ENCODE measurements around the gene CLEC2L. TPM values are rescaled to one million over a fixed set of nuclear protein-coding genes. Genes with fewer than 3 reads are reported as not detected.

The CLEC2L gene
- total RNA-seq, 1 donor from 2014 or later = not detected

DNA sequence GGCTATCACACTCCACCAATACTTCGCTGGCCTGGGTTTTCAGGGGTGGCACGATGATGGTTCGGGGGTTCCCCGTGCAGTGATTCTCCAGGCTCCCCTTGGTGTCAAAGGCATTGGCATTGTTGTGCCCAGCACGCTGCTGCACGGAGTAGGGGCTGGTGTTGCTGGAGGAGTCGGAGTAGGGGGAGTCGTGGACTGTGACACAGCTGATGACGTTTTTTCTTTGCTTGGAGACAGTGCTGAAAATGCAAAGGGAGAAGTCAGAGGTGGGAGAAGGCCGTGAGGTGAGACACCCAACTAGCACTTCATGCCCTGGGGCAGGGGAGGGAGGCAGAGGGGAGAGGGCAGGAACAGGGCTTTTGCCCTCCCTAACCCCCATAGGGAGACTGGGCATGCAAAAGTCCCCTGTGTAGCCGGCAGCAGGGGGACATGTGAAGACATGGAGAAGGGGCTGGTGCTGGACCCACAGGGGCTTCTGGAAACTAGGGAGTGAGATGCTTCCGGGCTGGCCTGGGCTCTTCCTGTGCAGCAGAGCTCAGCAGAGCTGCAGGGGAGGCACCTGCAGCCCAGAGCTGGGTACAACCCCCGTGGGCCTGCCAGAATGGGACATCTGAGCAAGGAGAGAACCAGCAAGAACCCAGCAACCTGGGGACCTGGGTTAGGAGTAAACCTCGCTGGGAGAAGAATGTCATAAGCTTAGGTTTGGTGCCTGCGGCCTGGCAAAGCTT lies 60.5 kb downstream of the CLEC2L start:
- Mint-ChIP-seq H3K27ac (no peak overlapping the region), H3K4me3 (no peak overlapping the region), H3K4me1 (no peaks in the 10 kb centered on the region), H3K36me3 (ENCODE audit: low read depth) (peaks cover 48% of the 10 kb centered on the region), H3K27me3 (no peaks in the 10 kb centered on the region), H3K9me3 (no peaks in the 10 kb centered on the region)
- ChIA-PET POLR2A (no interaction called here), CTCF (interaction anchor here (0.6 to 1.3 kb wide), 2 partner anchors 18 to 788 kb away, joined by 3 read pairs; no protein-coding TSS in a partner anchor)
- DNase-seq (no peak), ATAC-seq (ENCODE audit: low read depth) (no peak)
- TF ChIP-seq, protein P1, sequence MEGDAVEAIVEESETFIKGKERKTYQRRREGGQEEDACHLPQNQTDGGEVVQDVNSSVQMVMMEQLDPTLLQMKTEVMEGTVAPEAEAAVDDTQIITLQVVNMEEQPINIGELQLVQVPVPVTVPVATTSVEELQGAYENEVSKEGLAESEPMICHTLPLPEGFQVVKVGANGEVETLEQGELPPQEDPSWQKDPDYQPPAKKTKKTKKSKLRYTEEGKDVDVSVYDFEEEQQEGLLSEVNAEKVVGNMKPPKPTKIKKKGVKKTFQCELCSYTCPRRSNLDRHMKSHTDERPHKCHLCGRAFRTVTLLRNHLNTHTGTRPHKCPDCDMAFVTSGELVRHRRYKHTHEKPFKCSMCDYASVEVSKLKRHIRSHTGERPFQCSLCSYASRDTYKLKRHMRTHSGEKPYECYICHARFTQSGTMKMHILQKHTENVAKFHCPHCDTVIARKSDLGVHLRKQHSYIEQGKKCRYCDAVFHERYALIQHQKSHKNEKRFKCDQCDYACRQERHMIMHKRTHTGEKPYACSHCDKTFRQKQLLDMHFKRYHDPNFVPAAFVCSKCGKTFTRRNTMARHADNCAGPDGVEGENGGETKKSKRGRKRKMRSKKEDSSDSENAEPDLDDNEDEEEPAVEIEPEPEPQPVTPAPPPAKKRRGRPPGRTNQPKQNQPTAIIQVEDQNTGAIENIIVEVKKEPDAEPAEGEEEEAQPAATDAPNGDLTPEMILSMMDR (IDR thresholded peaks at IDR 0.05) = no peak
- intact Hi-C loops (cut with micrococcal nuclease) = no loop called here

DNA sequence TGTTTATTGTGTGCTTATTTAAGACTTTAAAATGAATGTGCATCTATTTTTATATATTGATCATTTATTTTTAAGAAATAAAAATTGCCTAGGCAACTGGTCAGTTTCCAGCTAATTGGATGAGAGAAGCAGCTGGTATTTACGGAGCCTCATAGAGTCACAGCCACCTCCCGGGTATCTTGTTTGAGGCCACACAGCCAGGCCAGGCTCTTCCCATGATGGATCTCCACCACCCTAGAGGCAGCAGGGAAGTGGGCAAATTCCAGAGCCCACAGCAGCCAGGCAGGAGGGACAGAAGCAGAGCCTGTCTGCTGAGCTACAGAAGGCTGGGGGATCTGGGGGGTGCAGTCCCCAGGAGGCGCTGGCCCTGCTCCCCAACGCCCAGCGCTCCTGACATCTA lies 61.6 kb downstream of the CLEC2L start:
- POLR2A ChIA-PET = no interaction called here
- TF ChIP-seq, protein P1 (IDR thresholded peaks at IDR 0.05) = no peak
- no peaks in the 10 kb centered on the region for H3K27me3 Mint-ChIP-seq

DNA sequence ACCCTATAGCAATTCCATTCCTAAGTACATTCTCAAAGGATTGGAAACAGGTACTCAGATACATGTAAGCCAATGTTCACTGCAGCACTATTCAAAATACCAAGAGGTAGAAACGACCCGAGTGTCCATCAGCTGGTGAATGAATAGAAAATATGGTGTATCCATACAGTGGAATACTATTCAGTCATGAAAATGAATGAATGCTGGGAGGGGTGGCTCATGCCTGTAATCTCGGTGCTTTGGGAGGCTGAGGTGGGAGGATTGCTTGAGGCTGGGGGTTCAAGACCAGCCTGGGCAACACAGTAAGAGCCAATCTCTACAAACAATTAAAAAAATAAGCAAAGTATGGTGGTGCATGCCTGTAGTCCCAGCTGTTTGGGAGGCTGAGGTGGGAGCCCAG lies 62.8 kb downstream of the CLEC2L start:
- peaks cover 41% of the 10 kb centered on the region for H3K36me3 Mint-ChIP-seq (ENCODE audit: low read depth)
- TF ChIP-seq, protein P1 (IDR thresholded peaks at IDR 0.05) = no peak
- DNase-seq (no peak), ATAC-seq (ENCODE audit: low read depth) (no peak)
- no peaks in the 10 kb centered on the region for H3K9me3 Mint-ChIP-seq
- CTCF ChIA-PET = no interaction called here
- POLR2A ChIA-PET = no interaction called here
- no peak overlapping the region for H3K27ac Mint-ChIP-seq
- no peaks in the 10 kb centered on the region for H3K4me1 Mint-ChIP-seq
- H3K4me3 Mint-ChIP-seq = no peak overlapping the region
- intact Hi-C loops (cut with micrococcal nuclease) = no loop called here
- no peaks in the 10 kb centered on the region for H3K27me3 Mint-ChIP-seq

More for the DNA sequence above, 61.6 kb downstream of the CLEC2L start:
- Mint-ChIP-seq H3K27ac (no peak overlapping the region), H3K9me3 (no peaks in the 10 kb centered on the region), H3K36me3 (ENCODE audit: low read depth) (peaks cover 45% of the 10 kb centered on the region), H3K4me3 (no peak overlapping the region), H3K4me1 (no peaks in the 10 kb centered on the region)
- intact Hi-C loops (cut with micrococcal nuclease) = no loop called here
- CTCF ChIA-PET = no interaction called here
- ATAC-seq (ENCODE audit: low read depth) (no peak), DNase-seq (no peak)

DNA sequence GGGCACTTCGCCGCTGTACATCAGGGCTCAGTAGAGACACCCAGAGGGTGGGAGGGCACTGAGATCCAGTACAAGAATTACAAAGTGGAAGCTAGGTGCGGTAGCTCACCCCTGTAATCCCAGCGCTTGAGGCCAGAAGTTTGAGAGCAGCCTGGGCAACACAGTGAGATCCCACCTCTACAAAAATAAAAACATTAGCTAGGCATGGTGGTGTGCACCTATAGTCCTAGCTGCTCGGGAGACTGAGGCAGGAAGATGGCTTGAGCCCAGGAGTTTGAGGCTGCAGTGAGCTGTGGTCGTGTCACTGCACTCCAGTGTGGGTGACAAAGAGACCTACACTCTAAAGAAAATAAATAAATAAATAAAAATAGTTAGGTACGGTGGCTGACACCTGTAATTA lies 64.0 kb downstream of the CLEC2L start:
- ATAC-seq (ENCODE audit: low read depth) (no peak), DNase-seq (no peak)
- H3K36me3 Mint-ChIP-seq (ENCODE audit: low read depth) = peaks cover 46% of the 10 kb centered on the region
- H3K4me1 Mint-ChIP-seq = no peaks in the 10 kb centered on the region
- TF ChIP-seq, protein P1 (IDR thresholded peaks at IDR 0.05) = no peak
- H3K4me3 Mint-ChIP-seq = no peak overlapping the region
- ChIA-PET POLR2A (no interaction called here), CTCF (no interaction called here)
- no peaks in the 10 kb centered on the region for H3K9me3 Mint-ChIP-seq
- intact Hi-C loops (cut with micrococcal nuclease) = no loop called here
- no peak overlapping the region for H3K27ac Mint-ChIP-seq
- H3K27me3 Mint-ChIP-seq = no peaks in the 10 kb centered on the region

DNA sequence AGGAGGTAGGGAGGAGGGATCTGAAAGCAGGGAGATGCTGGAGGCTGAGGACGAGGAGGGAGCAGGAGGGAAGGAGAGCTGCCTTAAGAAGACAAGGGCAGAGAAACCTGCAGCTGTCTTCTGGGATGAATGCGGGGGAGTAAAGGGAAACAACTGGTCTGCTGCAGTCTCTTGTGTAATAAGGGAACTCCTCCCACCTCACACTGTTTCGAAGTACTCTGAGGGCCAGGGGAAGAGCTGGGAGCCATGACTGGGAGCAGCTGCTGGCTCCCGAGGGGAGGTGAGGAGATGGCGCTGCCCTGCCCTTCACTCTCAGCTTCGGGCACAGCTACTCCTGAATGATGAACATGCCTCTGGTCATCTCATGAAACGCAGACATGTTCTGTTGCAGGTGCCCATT lies 65.1 kb downstream of the CLEC2L start:
- no peaks in the 10 kb centered on the region for H3K9me3 Mint-ChIP-seq
- TF ChIP-seq, protein P1 (IDR thresholded peaks at IDR 0.05) = no peak
- H3K4me3 Mint-ChIP-seq = no peak overlapping the region
- H3K4me1 Mint-ChIP-seq = no peaks in the 10 kb centered on the region
- DNase-seq (no peak), ATAC-seq (ENCODE audit: low read depth) (no peak)
- POLR2A ChIA-PET = interaction anchor here (0.7 kb wide), 1 partner anchor 114 kb away, joined by 3 read pairs; no protein-coding TSS in a partner anchor
- no peak overlapping the region for H3K27ac Mint-ChIP-seq
- intact Hi-C loops (cut with micrococcal nuclease) = no loop called here
- peaks cover 51% of the 10 kb centered on the region for H3K36me3 Mint-ChIP-seq (ENCODE audit: low read depth)
- H3K27me3 Mint-ChIP-seq = no peaks in the 10 kb centered on the region
- CTCF ChIA-PET = interaction anchor here (1.3 kb wide), 1 partner anchor 13 kb away, joined by 4 read pairs; no protein-coding TSS in a partner anchor

All from activated B cell treated with CpG ODN at 0.5 μM for 24 hours (primary cell).